Neural progenitor cell (in vitro differentiated cells): ENCODE results near the gene EPYC.

Experiments used
- CTCF ChIP-seq: fragments of 200-600 bp; sonication (generic); IDR thresholded peaks from 2 replicates; pipeline ENCODE4 v1.5.1; 2017; ENCODE audit warnings: antibody characterized with exemption, mild to moderate bottlenecking
- EZH2 ChIP-seq: fragments of 200-600 bp; sonication (generic); IDR thresholded peaks from 2 replicates; pipeline ENCODE4 v1.6.1; 2017; ENCODE audit warnings: antibody characterized with exemption, mild to moderate bottlenecking, moderate library complexity
- EZH2phosphoT487 ChIP-seq: fragments of 200-600 bp; sonication (generic); IDR thresholded peaks from 2 replicates; pipeline ENCODE4 v1.6.1; 2017; ENCODE audit warnings: antibody characterized with exemption

- no peak for TF ChIP-seq CTCF
- no peak for TF ChIP-seq EZH2
- TF ChIP-seq EZH2phosphoT487 = no peak
Observed at GRCh38 chr12:90984114-90984513, 20.7 kb downstream of the EPYC start.
